Kidney (tissue), 14 donors: ENCODE results near the gene HHAT. TPM values are rescaled to one million over a fixed set of nuclear protein-coding genes. Genes with fewer than 3 reads are reported as not detected.

Experiments used
- DNase-seq, 5 donors: peaks; one replicate each; pipeline ENCODE4 v3.0.0-alpha.2; 2013 to 2020
- FAIRE-seq: peaks from 2 replicates; lab custom pipeline; 2012; peaks lifted over from hg19 to GRCh38; lab: Jason Lieb, UNC
- H3K27ac ChIP-seq, 2 donors: one replicate each; pipeline ENCODE4 v1.7.0; 2013; ENCODE audit warnings: low read depth in 2 of 2, low read length in 2 of 2, inconsistent platforms in 1 of 2
- H3K27me3 ChIP-seq: one replicate; pipeline ENCODE4 v1.7.1; 2013; ENCODE audit warnings: low read length, inconsistent platforms; ENCODE audit not compliant: control insufficient read depth, insufficient read depth
- H3K36me3 ChIP-seq, 3 donors: one replicate each; pipeline versions ENCODE4 v1.7.0 to v1.7.1; 2013; ENCODE audit warnings: low read length in 3 of 3, control low read depth in 1 of 3, inconsistent platforms in 1 of 3; ENCODE audit not compliant: insufficient read depth in 3 of 3, control insufficient read depth in 2 of 3
- H3K4me1 ChIP-seq, 3 donors: one replicate each; pipeline versions ENCODE4 v1.7.0 to v1.7.1; 2013; ENCODE audit warnings: low read length in 3 of 3, inconsistent platforms in 1 of 3, low read depth in 1 of 3; ENCODE audit not compliant: control insufficient read depth in 2 of 3, insufficient read depth in 2 of 3
- H3K4me3 ChIP-seq, 3 donors: one replicate each; pipeline versions ENCODE4 v1.7.0 to v1.8.1; 2013; ENCODE audit warnings: low read length in 3 of 3, control low read depth in 1 of 3, inconsistent platforms in 1 of 3
- H3K9ac ChIP-seq, 3 donors: one replicate each; pipeline versions ENCODE4 v1.7.0 to v1.7.1; 2013; ENCODE audit warnings: low read length in 3 of 3, control low read depth in 1 of 3, inconsistent platforms in 1 of 3
- H3K9me3 ChIP-seq, 3 donors: one replicate each; pipeline versions ENCODE4 v1.7.0 to v1.7.1; 2013; ENCODE audit warnings: low read length in 3 of 3, control low read depth in 1 of 3, inconsistent platforms in 1 of 3; ENCODE audit not compliant: control insufficient read depth in 2 of 3, insufficient read depth in 1 of 3
- intact Hi-C: fragments of 100-400 bp; cut with DNase I; formaldehyde crosslinking; loops from one replicate; pipeline ENCODE4 v1.11.1; 2022
- polyA plus RNA-seq: library from polyadenylated mRNA; stranded (reverse); fragments of 350-450 nt; fragmentation: Illumina TruSeq; extraction: RNeasy Lipid Tissue Mini Kit (QIAGEN cat#74804); gene quantifications from one replicate; pipeline ENCODE4 v1.2.3, GENCODE V29; 2014; ENCODE audit warnings: low read depth, low replicate concordance; ENCODE audit not compliant: insufficient read depth
- total RNA-seq: library from RNA; stranded (reverse); fragmentation: NEBNext Ultra II Directional; extraction: Animal tissue kit (Norgen Biotek cat#: 25700); gene quantifications from one replicate; pipeline ENCODE4 v1.2.1, GENCODE V29; 2021
- TF ChIP-seq, protein P1 (sequence below): IDR thresholded peaks from 3 replicates; pipeline ENCODE4 v1.5.1; 2012; ENCODE audit warnings: mild to moderate bottlenecking, moderate library complexity, borderline replicate concordance; ENCODE audit not compliant: insufficient read depth; ENCODE audit errors: extremely low read depth
- donor health status: control.
- donor health status: control.
- donor health status: control.
- donor health status: control.
- donor health status: control.
- donor health status: DM: yes; HTN: yes; CAD: no.
- donor health status: Normal renal cell carcinoma (clear cell type).

The HHAT gene
- total and polyA plus RNA-seq, 2 donors from 2014 or later: 5.5 to 9.7 TPM

DNA sequence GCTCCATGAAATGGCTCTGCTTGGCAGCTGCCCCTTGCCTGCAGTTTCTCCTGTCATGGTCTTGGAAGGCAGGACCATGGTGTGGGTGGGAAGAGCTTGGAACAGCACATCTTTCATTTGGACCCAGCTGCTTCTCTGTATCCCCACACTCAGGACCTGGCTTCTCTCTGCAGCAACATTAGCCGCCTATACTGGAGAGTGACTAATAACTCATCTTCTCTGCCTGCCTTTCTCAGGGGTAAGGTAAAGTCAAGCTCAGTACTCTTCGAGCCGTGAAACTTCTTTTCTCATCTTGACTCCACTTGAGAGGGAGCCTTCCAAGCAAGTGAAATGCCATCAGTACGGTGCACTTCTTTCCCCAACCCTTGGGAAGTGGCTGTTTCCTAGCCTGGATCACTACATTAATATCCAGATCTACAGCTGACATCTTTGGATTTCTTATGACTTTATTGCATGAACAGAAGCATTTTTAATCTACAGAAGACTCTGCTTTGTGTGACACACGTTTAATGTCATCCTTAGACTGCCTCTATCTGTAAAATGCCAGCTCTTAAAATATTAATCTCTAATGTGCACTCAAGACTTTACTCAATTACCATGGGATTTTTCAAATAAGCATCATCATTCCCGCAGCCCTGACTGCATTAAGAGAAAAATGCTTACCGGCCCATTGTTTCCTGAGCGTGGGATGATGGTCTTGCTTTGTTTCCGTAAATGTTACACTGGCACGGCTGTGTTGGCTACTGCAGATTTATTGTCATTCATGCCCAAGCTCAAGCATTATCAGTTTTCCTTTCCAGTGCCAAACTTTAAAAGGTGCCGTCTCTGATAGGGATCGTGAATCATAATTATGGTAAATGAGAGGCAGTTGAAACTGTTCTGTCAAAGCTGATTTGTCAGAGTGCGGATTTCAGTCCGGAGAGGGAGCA lies 242.9 kb downstream of the HHAT start:
- intact Hi-C loops: no loop called here

DNA sequence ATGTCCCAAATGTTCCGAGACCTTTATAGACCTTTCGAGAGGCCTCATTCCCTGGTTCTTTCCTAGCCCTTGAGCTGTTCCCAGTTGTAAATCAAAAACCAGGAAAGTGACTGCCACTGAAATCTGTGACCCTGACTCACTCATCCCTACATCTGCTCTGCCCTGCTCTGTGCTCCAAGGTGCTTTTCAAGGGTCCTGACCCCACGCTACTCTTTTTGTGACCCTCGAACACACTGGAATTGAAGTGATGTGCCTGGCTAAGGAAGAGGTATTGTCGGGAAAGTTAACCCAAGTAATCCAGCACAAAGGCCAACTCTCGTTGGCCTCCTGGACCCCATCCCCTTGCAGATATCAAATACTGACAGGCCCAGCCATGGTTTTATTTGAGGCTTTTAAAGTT lies 244.4 kb downstream of the HHAT start:
- H3K9me3 ChIP-seq: peaks cover 0 to 3% (median 0%) of the 10 kb centered on the region in 3 donors
- DNase-seq (no peak), FAIRE-seq (no peak)
- H3K9ac ChIP-seq: no peak overlapping the region
- no peaks in the 10 kb centered on the region for H3K27me3 ChIP-seq
- no peaks in the 10 kb centered on the region for H3K4me1 ChIP-seq
- no peaks in the 10 kb centered on the region for H3K36me3 ChIP-seq
- TF ChIP-seq, protein P1, sequence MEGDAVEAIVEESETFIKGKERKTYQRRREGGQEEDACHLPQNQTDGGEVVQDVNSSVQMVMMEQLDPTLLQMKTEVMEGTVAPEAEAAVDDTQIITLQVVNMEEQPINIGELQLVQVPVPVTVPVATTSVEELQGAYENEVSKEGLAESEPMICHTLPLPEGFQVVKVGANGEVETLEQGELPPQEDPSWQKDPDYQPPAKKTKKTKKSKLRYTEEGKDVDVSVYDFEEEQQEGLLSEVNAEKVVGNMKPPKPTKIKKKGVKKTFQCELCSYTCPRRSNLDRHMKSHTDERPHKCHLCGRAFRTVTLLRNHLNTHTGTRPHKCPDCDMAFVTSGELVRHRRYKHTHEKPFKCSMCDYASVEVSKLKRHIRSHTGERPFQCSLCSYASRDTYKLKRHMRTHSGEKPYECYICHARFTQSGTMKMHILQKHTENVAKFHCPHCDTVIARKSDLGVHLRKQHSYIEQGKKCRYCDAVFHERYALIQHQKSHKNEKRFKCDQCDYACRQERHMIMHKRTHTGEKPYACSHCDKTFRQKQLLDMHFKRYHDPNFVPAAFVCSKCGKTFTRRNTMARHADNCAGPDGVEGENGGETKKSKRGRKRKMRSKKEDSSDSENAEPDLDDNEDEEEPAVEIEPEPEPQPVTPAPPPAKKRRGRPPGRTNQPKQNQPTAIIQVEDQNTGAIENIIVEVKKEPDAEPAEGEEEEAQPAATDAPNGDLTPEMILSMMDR: no peak
- H3K4me3 ChIP-seq: no peak overlapping the region
- intact Hi-C loops: no loop called here
- H3K27ac ChIP-seq: no peak overlapping the region

More for the DNA sequence above, 242.9 kb downstream of the HHAT start:
- Histone ChIP-seq H3K9me3 (peaks cover 0 to 3% (median 0%) of the 10 kb centered on the region in 3 donors), H3K4me1 (no peaks in the 10 kb centered on the region), H3K27me3 (no peaks in the 10 kb centered on the region), H3K27ac (no peak overlapping the region), H3K9ac (no peak overlapping the region), H3K4me3 (no peak overlapping the region), H3K36me3 (no peaks in the 10 kb centered on the region)
- TF ChIP-seq, protein P1: no peak
- FAIRE-seq (no peak), DNase-seq (no peak)

DNA sequence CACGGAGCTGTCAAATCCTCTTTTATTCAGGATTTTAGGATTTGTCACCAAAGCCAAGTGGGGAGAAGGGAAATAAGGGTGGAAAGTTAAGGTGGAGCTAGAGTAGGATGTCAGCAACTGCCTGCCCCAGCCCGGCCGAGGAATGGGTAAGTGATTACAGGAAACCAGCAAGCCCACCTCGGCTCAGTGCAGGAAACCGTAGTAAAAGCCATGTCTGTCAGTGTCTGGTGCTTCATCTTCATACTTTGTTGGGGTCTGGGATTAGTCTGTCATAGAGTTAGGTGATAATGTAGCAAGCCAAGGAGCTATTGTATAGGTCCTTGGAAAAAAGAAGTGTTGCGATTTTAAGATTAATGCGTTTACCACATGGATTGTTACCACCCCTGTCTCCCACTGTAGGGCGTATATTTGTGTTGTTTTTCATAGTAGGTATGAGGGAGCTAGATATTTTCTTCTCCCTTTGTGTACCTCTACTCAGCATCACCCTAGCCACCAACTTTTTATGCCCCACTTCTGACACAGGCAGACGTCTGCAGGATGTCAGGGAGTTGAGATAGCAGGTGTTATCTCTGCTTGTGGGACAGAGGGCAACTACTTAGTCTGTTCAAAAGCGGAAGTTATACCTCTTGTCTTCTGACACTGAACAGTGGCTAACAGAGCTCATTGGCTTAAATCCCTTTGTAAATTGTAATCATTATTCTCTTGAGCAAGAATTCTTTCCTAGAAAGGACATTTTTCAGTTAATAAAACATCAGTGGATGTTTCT lies 253.7 kb downstream of the HHAT start:
- H3K36me3 ChIP-seq: no peaks in the 10 kb centered on the region
- no peak for FAIRE-seq

More for the DNA sequence above, 253.7 kb downstream of the HHAT start:
- no peaks in the 10 kb centered on the region for H3K4me1 ChIP-seq
- TF ChIP-seq, protein P1: no peak
- no peaks in the 10 kb centered on the region for H3K9me3 ChIP-seq
- H3K27me3 ChIP-seq: no peaks in the 10 kb centered on the region
- H3K27ac ChIP-seq: no peak overlapping the region
- no peak overlapping the region for H3K4me3 ChIP-seq
- no peak for DNase-seq
- intact Hi-C loops: no loop called here
- H3K9ac ChIP-seq: no peak overlapping the region
